Endothelial cell of umbilical vein (primary cell): Measurements from ENCODE around the gene BEAN1. TPM values are rescaled to one million over a fixed set of nuclear protein-coding genes. Genes with fewer than 3 reads are reported as not detected.

Experiments used
- BruUV-seq: library from RNA; stranded (reverse); fragments of 400-500 nt; replicated peaks from 2 replicates; lab custom pipeline; 2021; lab: Mats Ljungman, UMichigan
- CTCF ChIA-PET: fragments of 300-600, 350-600 bp; sonication (Branson Sonifier 250); formaldehyde crosslinking; loops from one replicate; lab custom pipeline; 2021; ENCODE audit warnings: antibody characterized with exemption, inconsistent platforms; lab: Charles Lee
- POLR2A ChIA-PET: fragments of 300-600, 350-600 bp; sonication (Branson Sonifier 250); formaldehyde crosslinking; loops from one replicate; lab custom pipeline; 2021; ENCODE audit warnings: antibody characterized with exemption, inconsistent platforms; lab: Charles Lee
- DNase-seq: peaks from one replicate; pipeline ENCODE4 v3.0.0-alpha.2; 2011; ENCODE audit warnings: low read depth, low spot score
- FAIRE-seq: peaks from 2 replicates; lab custom pipeline; 2011; peaks lifted over from hg19 to GRCh38; lab: Jason Lieb, UNC
- H2AFZ ChIP-seq: 2 replicates; pipeline ENCODE4 v1.6.0; 2012; ENCODE audit warnings: low read depth, low read length, control low read depth, inconsistent platforms
- H3K27ac ChIP-seq: 2 replicates; pipeline ENCODE4 v1.5.1; 2011; ENCODE audit warnings: low read depth, mild to moderate bottlenecking, control low read depth, low read length, moderate library complexity; ENCODE audit not compliant: insufficient read depth
- H3K27me3 ChIP-seq, 2 experiments: 2 replicates each; pipeline versions ENCODE4 v1.6.0 to v1.6.1; 2011; ENCODE audit warnings: low read length in 2 of 2, mixed read lengths in 1 of 2; ENCODE audit not compliant: control insufficient read depth in 2 of 2, insufficient read depth in 2 of 2
- H3K36me3 ChIP-seq, 2 experiments: 2 replicates in 1 of 2; 3 replicates in 1 of 2; pipeline ENCODE4 v1.5.1; 2011; ENCODE audit warnings: low read length in 2 of 2, mild to moderate bottlenecking in 1 of 2, moderate library complexity in 1 of 2; ENCODE audit not compliant: control insufficient read depth in 2 of 2, insufficient read depth in 2 of 2; ENCODE audit errors: extremely low read depth in 1 of 2
- H3K4me1 ChIP-seq: 3 replicates; pipeline ENCODE4 v1.5.1; 2011; ENCODE audit warnings: mild to moderate bottlenecking, low read length; ENCODE audit not compliant: control insufficient read depth, insufficient read depth; ENCODE audit errors: extremely low read depth
- H3K4me2 ChIP-seq: 2 replicates; pipeline ENCODE4 v1.6.1; 2011; ENCODE audit warnings: low read length, control low read depth, mixed read lengths; ENCODE audit not compliant: insufficient read depth
- H3K4me3 ChIP-seq, 3 experiments: fragments of 200-600 bp in 1 of 3; sonication (generic), shearing (Covaris generic) in 1 of 3; replicated peaks in 1 of 3; 2 replicates each; pipeline ENCODE4 v1.5.1; 2011 to 2016; ENCODE audit warnings: control low read depth in 3 of 3, low read length in 3 of 3, mild to moderate bottlenecking in 2 of 3, inconsistent platforms in 1 of 3, low read depth in 1 of 3, moderate library complexity in 1 of 3; ENCODE audit not compliant: insufficient read depth in 1 of 3
- H3K79me2 ChIP-seq: 2 replicates; pipeline ENCODE4 v1.6.0; 2012; ENCODE audit warnings: low read length, inconsistent platforms; ENCODE audit not compliant: control insufficient read depth, insufficient read depth
- H3K9ac ChIP-seq: replicated peaks from 2 replicates; pipeline ENCODE3; 2011; ENCODE audit warnings: low read length, control low read depth; ENCODE audit not compliant: insufficient read depth; ENCODE audit errors: extremely low read depth
- H3K9me1 ChIP-seq: replicated peaks from 3 replicates; pipeline ENCODE4 v1.6.0; 2011; ENCODE audit warnings: mild to moderate bottlenecking, low read length; ENCODE audit not compliant: control insufficient read depth, insufficient read depth; ENCODE audit errors: extremely low read depth
- H3K9me3 ChIP-seq: replicated peaks from 2 replicates; pipeline ENCODE4 v1.5.1; 2012; ENCODE audit warnings: low read length, inconsistent platforms; ENCODE audit not compliant: control insufficient read depth, insufficient read depth
- H4K20me1 ChIP-seq: replicated peaks from 2 replicates; pipeline ENCODE3; 2011; ENCODE audit warnings: mild to moderate bottlenecking, low read length; ENCODE audit not compliant: control insufficient read depth, insufficient read depth; ENCODE audit errors: extremely low read depth
- EZH2 ChIP-seq: IDR thresholded peaks from 2 replicates; pipeline ENCODE4 v1.6.1; 2012; ENCODE audit warnings: borderline replicate concordance, low read depth, mild to moderate bottlenecking, moderate library complexity, low read length, inconsistent platforms; ENCODE audit not compliant: severe bottlenecking
- FOS ChIP-seq: IDR thresholded peaks from 2 replicates; pipeline ENCODE4 v1.6.1; 2011; ENCODE audit warnings: mild to moderate bottlenecking, low read length, moderate library complexity, borderline replicate concordance; ENCODE audit not compliant: insufficient read depth
- GATA2 ChIP-seq: IDR thresholded peaks from 2 replicates; pipeline ENCODE4 v1.7.0; 2011; ENCODE audit warnings: low read depth, mild to moderate bottlenecking, moderate library complexity, mixed read lengths, low read length; ENCODE audit not compliant: insufficient read length, insufficient read depth
- JUN ChIP-seq: IDR thresholded peaks from 2 replicates; pipeline ENCODE4 v1.6.1; 2011; ENCODE audit warnings: borderline replicate concordance, low read depth; ENCODE audit not compliant: insufficient read length, insufficient read depth
- MYC ChIP-seq: IDR thresholded peaks from one replicate; pipeline ENCODE4 v1.6.1; 2011; ENCODE audit warnings: mild to moderate bottlenecking, low read depth, low read length
- POLR2A ChIP-seq: IDR thresholded peaks from 2 replicates; pipeline ENCODE4 v1.6.1; 2012; ENCODE audit warnings: low read depth, mild to moderate bottlenecking, control low read depth, low read length
- POLR2AphosphoS5 ChIP-seq: IDR thresholded peaks from 2 replicates; pipeline ENCODE4 v1.6.1; 2012; ENCODE audit warnings: low read depth, mild to moderate bottlenecking, control low read depth, low read length, moderate library complexity; ENCODE audit not compliant: insufficient read depth
- dilution Hi-C: fragments of 300-500 bp; cut with MboI; formaldehyde crosslinking; loops from one replicate; pipeline ENCODE4 v1.15.0; 2019; ENCODE audit warnings: low sequenced_read_pairs; ENCODE audit not compliant: extremely low pct_ligation_motif_present
- intact Hi-C: fragments of 100-400 bp; cut with micrococcal nuclease; formaldehyde crosslinking; loops from one replicate; pipeline ENCODE4 v1.10.0; 2022
- polyA plus RNA-seq, 4 experiments: library from polyadenylated mRNA; depleted of rRNA in 3 of 4; stranded (reverse) in 3 of 4; unstranded in 1 of 4; fragments of >200 nt; gene quantifications; 2 replicates each; pipeline versions ENCODE4 v1.2.1 to v1.2.3, GENCODE V29; 2011 to 2012; ENCODE audit warnings: missing spikeins in 1 of 4
- total RNA-seq: library from RNA; stranded (reverse); gene quantifications from 2 replicates; pipeline ENCODE4 v1.2.3, GENCODE V29; 2021
- TF ChIP-seq, protein P1 (sequence below), 2 donors: IDR thresholded peaks; 1 replicate in 1 of 2; 2 replicates in 1 of 2; pipeline ENCODE4 v1.5.1; 2011; ENCODE audit warnings: low read length in 2 of 2, mild to moderate bottlenecking in 2 of 2, moderate library complexity in 2 of 2, control low read depth in 1 of 2, inconsistent platforms in 1 of 2, low read depth in 1 of 2; ENCODE audit not compliant: insufficient read depth in 1 of 2; ENCODE audit errors: extremely low read depth in 1 of 2
- TF ChIP-seq, protein P2 (sequence below): IDR thresholded peaks from 2 replicates; pipeline ENCODE4 v1.6.1; 2011; ENCODE audit not compliant: insufficient read depth, insufficient read length

Gene BEAN1
- total and polyA plus RNA-seq, 2 donors (not counting 3 experiments of a cell fraction or from before 2014, with no cell fraction given) = not detected

- Histone ChIP-seq H3K9me1 (no peaks in the 10 kb centered on the region), H3K4me2 (no peak overlapping the region), H4K20me1 (no peaks in the 10 kb centered on the region), H3K36me3 (no peaks in the 10 kb centered on the region), H3K9me3 (no peaks in the 10 kb centered on the region), H3K27me3 (peaks cover 0 to 6% of the 10 kb centered on the region in 2 experiments), H3K79me2 (no peaks in the 10 kb centered on the region), H3K4me1 (peaks cover 4% of the 10 kb centered on the region), H3K27ac (no peak overlapping the region), H3K9ac (no peak overlapping the region), H3K4me3 (no peak overlapping the region), H2AFZ (no peak overlapping the region)
- intact Hi-C loops = loop anchor here (5.0 kb wide), 2 partner anchors 52 to 122 kb away; partner anchors contain the start of gene BEAN1
- CTCF ChIA-PET = interaction anchor here (0.7 to 2.2 kb wide), 12 partner anchors 25 to 137 kb away, joined by 3 to 17 read pairs (median 6); partner anchors contain the start of genes CKLF and CMTM3
- dilution Hi-C loops = no loop called here
- no TSS peak for BruUV-seq
- POLR2A ChIA-PET = no interaction called here
- DNase-seq (no peak), FAIRE-seq (no peak)
- TF ChIP-seq POLR2A (no peak), FOS (no peak), POLR2AphosphoS5 (no peak), EZH2 (no peak), MYC (no peak), GATA2 (no peak), JUN (no peak)
- TF ChIP-seq, protein P1, sequence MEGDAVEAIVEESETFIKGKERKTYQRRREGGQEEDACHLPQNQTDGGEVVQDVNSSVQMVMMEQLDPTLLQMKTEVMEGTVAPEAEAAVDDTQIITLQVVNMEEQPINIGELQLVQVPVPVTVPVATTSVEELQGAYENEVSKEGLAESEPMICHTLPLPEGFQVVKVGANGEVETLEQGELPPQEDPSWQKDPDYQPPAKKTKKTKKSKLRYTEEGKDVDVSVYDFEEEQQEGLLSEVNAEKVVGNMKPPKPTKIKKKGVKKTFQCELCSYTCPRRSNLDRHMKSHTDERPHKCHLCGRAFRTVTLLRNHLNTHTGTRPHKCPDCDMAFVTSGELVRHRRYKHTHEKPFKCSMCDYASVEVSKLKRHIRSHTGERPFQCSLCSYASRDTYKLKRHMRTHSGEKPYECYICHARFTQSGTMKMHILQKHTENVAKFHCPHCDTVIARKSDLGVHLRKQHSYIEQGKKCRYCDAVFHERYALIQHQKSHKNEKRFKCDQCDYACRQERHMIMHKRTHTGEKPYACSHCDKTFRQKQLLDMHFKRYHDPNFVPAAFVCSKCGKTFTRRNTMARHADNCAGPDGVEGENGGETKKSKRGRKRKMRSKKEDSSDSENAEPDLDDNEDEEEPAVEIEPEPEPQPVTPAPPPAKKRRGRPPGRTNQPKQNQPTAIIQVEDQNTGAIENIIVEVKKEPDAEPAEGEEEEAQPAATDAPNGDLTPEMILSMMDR (IDR thresholded peaks at IDR 0.05; ENCODE audit: extremely low read depth in 1 of 2, insufficient read depth in 1 of 2, low read depth in 1 of 2, low read length in 2 of 2) = no peak
- TF ChIP-seq, protein P2, sequence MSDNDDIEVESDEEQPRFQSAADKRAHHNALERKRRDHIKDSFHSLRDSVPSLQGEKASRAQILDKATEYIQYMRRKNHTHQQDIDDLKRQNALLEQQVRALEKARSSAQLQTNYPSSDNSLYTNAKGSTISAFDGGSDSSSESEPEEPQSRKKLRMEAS = no peak
Observed at GRCh38 chr16:66479661-66480264, 52.7 kb downstream of the BEAN1 start.
